Ureter (tissue), 1 donor: ENCODE results near the gene PPM1H. TPM values are rescaled to one million over a fixed set of nuclear protein-coding genes. Genes with fewer than 3 reads are reported as not detected.
A peak's percentile ranks its signal among the peaks of the same experiment; 100 is the strongest.
"Not testable (repeated sequence)": the region's sequence is repeated elsewhere in the genome, so short reads cannot be mapped to it uniquely, and the experiment has no call there.

ENCODE experiments used
- DNase-seq: peaks from one replicate; pipeline ENCODE4 v3.0.0-alpha.2; 2020; ENCODE audit warnings: low spot score
- total RNA-seq: library from RNA; stranded (reverse); gene quantifications from one replicate; pipeline ENCODE4 v1.2.4, GENCODE V29; 2023
- donor health status: DM: yes; HTN: yes; CAD: no.

The PPM1H gene
- total RNA-seq, 1 donor from 2014 or later: 16.2 TPM

DNA sequence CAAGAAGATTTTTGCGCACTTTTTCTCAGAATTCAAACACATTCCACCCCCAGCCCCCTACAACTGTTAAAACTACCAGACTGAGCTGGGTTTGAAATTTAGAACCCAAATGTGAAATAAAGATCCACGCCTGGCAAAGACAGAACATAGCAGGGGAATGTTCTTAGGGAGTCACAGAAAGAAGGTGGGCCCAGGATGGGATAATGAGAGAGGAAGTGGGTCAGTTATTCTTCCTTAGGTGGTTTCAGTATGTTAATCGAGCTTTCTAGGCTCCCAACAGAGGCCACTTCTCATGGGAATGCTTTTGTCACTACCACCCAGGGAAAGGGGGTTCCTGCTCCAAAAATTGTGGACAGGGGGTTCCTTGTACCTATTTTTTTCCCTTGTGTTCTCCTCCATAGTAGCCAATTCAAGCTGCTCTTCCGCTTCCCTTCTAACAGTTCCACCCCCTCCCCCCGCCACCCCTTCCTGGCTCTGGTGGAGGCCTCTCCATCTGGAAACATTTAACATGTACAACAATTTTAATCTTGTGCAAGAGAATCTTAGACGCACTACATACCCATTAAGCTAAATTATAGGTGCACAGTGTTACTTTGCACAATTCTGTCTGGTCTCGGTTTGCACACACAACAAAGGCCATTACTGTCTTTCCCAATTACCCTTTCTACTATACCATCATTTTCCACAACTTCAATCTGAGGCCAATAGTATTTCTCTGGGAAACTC is 250.2 kb downstream of the PPM1H start:
- DNase-seq: peak; percentile 58

DNA sequence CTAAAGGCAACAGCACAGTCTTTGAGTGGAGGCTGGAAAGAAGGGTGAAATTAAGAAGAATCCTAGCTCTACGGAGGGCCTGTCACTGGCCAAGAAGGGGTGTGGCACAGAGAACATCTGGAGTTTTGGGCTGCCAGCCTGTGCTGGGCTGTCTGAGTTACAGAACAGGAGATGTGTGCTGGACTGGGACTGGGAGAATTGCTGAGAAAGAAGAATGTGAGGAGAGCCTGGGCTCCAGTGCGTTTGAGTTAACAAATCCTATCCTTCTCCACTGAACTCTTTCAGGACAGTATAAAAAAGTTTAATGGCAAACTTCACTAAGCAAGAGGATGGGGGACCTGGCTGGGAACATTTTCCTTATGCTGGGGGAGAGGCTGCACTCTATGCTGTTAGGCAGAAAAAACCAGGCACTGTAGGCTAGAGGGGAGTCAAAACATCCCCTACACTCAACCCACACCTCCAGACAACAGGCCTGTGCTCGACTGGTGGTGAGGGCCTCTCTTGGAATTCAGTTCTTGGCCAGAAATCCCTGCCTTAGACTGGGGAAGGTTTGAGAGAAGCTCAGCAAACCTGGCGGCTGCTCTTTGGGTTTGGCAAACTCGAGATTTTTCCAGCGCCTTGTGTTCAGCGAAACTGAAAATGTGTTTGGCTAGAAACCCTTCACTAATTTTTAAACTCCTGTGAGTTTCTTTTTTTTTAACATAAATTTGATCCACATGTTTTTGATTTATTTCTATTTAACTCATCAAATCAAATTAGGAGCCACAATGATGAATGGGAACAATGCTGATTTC is 251.0 kb downstream of the PPM1H start:
- peak; percentile 59 for DNase-seq

DNA sequence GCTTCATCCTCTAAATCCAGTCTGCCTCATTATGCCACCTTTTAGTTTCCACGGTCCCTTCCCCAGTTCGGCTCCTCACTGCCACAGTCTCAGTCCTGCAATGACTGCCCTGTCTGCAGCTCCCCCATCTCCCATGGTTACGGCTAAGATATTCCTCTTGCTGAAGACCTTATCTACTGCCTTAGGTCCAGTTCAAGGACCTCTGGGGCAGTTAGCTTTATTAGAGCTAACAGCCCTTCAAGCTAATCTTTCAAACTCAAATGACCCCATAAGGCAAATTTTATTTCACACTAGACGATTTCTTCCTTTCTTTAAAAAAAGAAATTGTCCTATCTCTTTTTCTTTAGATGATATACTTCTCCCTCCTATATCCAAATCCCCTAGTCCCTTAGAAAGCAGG is 253.6 kb downstream of the PPM1H start:
- DNase-seq: no peak

DNA sequence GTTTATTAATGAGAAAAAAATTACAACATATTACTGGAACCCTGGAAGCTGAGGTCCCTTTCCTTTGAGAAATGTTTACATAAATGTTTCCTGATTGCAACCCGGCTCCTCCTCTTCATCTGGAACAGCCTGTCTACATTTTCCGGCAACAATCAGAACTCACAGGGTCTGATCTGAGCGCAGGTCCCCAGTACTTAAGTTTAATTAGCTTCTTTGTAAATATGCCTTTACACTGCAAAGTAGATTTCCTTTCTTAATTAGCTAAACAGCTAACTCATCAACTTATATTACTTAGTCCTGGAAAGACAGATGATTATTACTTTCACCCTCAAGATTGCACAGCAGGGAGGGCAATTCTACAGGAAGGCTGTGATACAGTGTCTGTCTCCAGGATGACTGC is 255.3 kb downstream of the PPM1H start:
- DNase-seq: no peak

DNA sequence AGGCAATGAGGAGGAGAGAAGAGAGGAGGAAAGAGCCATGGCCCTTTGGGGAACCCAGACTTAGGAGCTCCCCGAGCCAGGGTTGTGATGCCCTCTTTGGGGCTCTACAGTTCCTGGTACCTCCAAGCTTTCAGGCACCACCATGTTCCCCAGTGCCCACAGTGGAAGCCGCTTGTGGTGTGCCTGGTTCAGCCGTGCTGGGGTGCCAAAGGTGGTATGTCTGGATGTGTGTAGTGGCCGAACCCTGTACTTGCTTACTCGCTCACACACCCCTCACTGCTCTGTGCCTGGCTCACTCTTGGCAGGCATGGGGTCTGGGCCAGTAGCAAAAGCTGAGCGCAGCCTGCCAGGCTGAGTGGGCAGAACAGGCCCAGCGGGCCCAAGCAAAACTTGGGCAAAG is 257.6 kb downstream of the PPM1H start:
- DNase-seq: no peak

DNA sequence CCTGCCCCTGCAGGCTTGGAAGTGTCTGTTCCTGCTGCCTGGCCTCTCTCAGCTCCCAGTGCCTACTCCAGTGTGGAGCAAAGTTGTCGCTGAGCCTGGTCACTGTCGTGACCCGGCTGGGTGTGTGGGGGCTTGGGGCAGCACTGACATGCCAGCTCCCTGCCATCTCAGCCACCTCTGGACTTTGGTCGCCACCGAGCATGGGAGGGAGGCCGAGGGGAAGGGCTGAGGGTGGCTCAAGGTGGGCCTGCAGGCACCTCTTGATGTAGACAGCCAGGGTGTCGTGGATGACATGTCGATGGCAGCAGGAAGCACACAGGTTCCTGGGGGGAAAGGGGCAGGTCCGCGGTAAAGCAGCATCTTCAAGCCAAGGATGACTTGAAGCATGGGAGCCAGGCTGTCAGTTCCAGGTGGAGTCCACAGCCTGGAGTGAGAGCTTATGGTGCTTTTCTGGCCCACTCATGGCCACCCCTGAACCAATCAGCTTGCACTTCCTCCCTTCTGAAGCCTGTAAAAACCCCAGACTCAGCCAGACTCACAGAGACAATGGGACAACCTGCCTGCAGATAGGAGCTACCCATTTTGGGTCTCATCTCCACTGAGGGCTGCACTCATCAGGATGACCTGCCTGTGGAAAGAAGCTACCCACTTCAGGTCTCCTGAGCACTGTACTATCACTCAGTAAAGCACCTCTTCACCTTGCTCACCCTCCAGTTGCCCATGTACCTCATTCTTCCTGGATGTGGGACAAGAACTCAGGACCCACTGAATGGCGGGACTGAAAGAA is 258.2 kb downstream of the PPM1H start:
- no peak for DNase-seq

DNA sequence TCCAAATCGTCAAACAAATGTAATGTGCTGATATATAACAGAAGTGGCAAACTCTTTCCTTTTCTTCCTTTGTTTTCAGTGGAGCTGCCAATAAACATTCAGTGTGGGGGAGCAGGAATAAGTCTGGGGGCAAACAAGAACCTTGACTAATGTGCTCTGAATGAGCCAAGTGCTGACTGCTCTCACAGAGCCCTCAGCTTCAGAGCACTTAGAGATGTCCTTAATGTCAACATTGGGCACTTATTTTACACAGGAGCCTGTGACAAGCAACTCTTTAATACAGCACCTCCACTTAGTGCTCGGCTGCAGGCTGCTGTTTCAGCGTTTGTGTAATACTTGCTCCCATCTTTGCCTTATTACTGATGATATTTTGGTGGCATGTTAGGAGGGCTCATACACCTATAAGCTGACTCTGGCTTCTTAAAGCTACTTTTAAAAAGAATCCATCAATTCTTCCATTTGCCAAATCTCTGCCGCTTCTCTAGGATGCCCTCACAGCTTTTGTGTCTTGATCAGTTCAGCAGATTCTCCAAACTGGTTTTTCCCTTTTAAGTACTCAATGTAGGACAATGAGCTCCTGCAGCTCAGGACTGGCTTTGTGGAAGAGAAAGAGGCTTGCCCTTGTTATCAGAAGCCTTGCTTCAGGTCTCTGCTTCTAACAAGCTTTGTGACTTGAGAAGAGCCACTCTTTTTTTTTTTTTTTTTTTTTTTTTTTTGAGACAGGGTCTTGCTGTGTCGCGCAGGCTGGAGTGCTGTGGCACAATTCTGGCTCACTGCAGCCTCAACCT is 261.7 kb downstream of the PPM1H start:
- no peak for DNase-seq

DNA sequence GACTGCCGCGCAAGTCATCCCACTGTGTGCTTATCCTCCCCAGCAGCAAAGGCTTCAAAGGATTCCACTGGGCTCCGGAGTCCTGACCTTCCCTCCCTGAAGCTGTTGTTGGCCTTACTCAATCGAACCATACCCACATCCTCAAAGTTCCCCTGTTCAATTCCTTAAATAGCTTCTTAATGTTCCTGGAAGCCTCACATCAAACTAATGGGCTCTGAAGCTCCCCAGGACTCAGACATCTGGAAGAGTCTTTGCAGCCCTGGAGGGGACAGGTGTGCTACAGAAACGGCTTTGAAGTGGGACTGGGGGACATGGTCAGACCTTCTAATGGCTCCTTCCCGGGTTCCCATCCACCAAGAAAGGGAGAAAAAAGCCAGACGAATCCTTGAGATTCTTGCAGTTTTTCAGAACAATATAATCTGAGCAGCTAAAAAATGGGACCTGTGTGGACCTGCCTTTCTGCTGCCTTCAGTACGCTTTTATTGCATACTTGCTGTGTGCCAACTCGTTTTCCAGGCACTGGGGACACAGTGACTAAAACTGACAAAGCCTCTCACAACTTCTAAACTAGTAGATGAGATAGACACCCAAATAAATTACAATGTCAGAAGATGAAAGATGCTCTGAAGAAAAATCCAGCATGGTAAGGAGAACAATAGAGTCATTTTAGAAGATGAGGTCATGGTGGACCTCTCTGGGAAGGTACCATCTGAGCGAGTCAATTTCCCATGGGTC is 263.8 kb downstream of the PPM1H start:
- DNase-seq: no peak

DNA sequence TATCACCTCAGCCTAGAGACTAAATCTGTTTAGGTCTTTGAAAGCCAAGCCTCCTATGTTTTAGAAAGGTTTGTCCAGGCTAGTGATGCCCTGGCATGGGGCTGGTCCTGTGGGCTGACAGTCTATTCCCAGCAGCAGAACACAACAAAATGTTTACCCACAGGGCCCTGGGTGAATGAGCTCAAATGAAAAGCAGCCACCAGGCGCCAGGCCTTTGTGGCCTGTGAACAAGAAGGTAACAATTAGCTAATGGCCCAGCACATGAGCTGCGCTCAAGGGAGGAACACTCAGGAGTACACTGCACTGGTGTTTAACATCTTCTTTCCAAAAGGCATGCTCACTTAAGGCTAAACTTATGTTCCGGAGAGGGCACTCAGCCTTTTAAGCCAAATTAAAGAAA is 266.2 kb downstream of the PPM1H start:
- DNase-seq: no peak

DNA sequence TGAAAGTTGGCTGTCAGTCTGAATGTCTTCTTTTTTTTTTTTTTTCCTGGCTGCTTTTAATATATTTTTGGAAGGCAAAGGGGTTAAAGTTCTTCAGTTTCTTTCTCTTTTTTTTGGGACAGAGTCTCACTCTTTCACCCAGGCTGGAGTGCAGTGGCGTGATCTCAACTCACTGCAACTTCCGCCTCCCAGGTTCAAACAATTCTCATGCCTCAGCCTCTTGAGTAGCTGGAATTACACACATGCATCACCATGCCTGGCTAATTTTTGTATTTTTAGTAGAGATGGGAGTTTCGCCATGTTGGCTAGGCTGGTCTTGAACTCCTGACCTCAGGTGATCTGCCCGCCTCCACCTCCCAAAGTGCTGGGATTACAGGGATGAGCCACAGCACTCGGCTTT is 270.0 kb downstream of the PPM1H start:
- not testable (repeated sequence) for DNase-seq

DNA sequence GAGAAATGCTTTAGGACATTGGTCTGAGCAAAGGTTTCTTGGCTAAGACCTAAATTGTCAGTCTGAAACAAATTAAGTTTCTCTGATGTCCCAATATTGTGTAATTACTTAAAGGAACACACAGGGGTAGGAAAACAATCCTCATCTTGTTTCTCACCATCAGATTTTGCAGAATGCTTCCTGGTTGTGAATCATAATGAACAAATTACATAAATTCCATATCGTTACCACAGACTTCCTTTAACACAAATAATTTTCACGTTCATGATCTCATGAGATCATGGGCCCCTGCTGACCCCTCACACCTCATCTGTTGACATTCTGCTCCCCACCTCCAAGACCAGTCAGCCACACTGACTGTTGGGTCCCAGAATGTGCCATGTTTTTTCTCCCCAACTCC is 274.2 kb downstream of the PPM1H start:
- peak; percentile 36 for DNase-seq

DNA sequence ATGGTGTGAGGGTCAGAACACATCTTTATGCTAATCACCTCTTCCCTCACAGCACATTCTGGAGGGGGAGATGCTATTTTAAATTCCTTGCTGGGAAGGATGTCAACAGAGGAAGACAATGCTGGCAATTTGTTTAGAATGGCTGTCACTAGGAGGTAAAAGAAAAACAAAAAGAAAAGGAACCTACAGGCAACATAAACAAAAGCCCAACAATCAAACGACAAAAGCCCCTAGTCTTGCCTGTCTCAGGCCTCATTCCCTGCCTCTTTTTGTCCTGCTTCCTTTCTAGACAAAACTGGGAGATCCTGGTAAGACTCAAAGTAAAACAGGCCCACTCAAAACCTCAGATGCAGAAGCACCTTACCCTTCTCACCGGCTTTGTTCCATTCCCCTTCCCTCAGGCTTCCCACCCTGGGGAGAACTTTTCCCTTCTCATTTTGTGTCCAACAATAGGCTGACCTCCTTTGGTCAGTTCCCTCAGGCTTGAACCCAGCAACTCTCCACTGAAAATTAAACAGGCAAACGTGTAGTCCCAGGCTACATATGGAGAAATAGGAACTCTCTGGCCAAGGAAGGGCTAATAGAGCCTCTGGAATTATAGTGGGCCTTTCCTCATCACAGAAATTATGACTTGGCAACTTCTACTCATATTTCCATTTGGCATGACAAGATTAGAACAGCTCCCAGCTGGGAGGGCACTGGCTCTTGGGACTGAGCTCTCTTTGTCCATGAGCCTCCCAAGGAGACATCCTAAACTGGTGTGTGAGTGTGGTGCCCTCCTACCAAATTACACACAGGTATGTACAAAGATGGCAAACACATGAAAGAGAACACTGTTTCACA is 275.3 kb downstream of the PPM1H start:
- DNase-seq: no peak

DNA sequence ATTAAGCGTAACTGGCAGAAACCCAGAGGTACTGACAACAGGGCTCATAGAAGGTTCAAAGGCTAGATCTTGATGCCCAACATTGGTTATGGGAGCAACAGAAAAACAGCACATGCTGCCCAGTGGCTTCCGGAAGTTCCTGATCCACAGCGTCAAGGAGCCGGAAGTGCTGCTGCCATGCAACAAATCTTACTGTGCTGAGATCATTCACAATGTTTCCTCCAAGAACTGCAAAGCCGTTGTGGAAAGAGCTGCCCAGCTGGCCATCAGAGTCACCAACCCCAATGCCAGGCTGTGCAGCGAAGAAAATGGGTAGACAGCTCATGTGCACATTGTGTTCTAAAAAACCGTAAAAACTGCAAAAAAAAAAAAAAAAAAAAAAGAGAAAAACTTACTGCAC is 276.0 kb downstream of the PPM1H start:
- DNase-seq: no peak

DNA sequence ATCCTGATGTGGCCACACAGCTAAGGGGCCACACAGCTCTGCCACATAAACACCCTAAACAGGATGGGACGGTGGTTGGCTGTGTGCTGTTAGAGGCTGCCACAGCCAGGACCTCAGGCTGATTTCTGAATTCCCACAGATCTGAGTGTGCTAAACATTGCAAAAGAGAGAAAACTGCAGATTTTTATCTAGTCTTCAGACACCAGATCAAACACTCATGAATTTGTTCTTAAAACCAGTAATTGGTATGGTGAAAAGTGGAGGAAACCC is 277.7 kb downstream of the PPM1H start:
- no peak for DNase-seq

DNA sequence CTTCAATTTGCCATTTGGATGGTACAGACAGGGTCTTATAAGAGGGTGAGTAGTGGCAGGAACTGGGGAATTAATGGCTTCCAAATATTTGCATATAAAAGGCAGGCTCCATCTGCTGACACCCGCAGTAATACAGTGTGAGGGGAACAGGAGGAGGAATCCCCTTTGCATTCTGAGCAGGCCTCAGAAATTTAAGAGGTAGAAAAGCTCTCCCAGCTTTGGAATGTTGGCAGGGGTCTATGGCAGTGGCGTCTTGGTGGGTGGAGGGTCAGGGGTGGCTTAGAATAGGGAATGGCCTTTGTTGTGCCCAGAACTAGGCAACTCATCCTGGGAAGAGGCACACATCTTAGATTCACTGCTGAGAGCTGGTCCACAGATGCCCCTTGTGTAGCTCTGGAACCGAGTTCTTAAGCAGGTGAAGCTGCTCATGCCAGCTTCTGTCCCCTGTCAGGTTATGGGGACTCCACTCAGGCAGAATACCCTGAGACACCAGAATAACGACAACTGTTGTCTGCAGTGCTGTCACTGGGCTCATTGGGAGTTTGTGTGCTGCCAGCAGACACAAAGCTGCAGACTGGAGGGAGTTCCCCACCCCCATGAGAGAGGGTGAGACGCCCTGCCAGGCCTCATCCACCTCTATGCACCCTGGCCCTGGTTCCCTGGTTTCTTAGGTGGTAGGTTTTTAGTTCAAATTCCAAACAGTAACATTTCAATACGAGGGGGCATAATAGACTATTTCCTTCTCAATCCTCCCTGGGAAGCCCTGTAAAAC is 278.2 kb downstream of the PPM1H start:
- no peak for DNase-seq

DNA sequence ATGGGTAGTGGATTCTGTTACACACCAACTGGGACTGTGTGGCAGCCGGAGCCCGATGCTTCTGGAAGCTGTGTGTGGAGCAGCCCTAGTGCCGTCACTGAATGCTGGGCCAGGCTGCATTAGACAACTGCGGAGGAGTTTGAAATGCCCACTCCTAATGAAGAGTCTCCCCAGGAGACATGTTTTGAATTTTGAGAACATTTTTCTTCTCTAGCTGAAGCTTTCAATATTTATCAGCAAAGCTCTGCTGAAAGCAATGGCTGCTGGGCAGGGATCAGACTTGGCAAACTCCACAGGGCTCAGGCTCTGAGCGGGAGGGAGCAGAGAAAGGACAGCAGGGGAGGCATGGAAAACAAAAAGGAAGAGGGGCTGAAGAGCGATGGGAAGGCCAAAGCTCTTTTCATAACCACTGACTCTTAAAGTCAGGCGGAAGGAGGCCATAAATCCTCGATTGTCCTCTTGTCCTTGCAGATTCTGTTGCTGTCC is 279.2 kb downstream of the PPM1H start:
- DNase-seq: no peak

DNA sequence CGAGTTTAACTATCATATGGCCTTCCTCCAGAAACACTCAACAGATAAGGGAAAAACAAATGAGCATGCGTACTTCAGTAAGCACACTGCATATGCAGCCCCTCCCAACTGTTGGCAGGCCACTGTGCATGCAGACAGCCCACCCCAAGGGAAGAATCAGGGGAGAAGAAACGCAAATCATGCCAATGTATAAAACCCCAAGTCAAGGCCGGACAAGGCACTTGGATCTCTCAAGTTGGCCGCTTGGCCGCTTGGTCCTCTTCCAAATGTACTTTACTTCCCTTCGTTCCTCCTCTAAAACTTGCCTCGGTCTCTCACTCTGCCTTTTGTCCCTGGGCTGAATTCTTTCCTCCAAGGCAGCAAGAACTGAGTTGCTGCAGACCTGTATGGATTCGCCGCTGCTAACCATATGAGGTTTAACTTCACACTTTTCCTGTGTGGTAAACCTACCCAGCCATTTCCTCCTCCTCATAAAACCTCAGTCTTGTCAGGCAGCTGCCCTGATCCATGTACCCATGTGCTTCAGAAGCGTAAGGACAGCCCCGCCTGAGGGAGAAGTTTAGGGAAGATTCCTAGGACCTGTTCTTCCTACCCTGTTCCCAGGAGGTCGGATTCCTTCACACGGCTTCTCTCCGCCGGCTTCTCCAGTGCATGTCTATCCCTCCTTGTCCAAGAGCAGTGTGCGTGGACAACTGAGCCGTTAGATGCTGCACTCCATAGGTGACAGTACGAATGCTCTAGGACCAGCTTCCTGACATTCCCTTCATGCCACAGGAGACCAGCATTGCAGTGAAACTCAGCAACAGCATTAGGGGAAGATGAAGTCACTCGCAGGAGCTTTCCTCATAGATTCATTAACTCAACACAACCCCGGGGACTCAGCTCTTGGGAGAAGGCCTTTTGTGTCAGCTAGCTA is 280.4 kb downstream of the PPM1H start:
- peak; percentile 31 for DNase-seq

DNA sequence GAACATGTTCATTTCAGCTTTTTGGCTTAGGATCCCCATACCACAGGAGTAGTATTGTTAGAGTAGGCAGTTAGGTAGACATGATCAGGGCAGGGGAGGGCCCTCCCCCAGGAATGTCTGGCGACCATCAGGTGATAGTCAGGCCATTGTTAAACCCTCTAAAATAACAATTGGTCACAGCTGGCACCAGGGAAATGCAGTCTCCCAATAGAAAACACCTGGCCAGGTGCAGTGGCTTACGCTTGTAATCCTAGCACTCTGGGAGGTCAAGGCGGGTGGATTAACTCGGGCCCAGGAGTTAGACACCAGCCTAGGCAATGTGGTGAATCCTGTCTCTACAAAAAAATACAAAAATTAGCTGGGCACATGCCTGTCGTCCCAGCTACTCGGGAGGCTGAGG is 281.2 kb downstream of the PPM1H start:
- DNase-seq: no peak
